ENCODE data around the gene NPLOC4.

DNA sequence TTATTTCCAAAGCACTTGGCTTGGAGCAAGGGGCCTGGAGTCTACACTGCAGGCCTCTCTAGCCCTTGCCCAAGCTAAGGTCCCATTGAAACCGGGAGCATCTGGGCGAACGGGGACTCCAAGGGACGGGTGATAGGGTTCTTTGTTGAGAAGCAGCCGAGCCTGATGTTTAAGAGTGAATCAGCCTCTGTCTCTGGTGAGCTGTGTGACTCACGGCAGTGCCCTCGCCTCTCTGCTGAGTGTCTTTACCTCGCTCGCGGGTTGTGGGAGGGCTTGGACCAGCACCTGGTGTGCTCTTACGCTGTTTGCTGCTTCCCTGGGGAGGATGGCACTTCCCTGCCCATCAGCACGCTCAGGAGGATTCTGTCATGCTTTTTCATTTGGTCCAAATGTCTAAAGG, 48.2 kb upstream of the NPLOC4 start:
- TF ChIP-seq CHD2 (IDR thresholded peaks at IDR 0.05; ENCODE audit: low read length, partially characterized antibody) (no peak), TAF1 (IDR thresholded peaks at IDR 0.05; ENCODE audit: borderline replicate concordance, low read depth, low read length) (peak; percentile 17; the same call in 1 of the 2 replicates), FOXM1 (IDR thresholded peaks at IDR 0.05; ENCODE audit: low read depth) (no peak), SMC3 (IDR thresholded peaks at IDR 0.05; ENCODE audit: low read depth, low read length) (no peak), FOXJ3 (CRISPR knock-in tag; IDR thresholded peaks at IDR 0.05) (no peak), JUND (IDR thresholded peaks at IDR 0.05) (no peak), POLR2AphosphoS5 (IDR thresholded peaks at IDR 0.05; ENCODE audit: low read depth, low read length) (no peak), GATA2 (CRISPR knock-in tag; IDR thresholded peaks at IDR 0.05) (no peak)
- TF ChIP-seq, protein P1, sequence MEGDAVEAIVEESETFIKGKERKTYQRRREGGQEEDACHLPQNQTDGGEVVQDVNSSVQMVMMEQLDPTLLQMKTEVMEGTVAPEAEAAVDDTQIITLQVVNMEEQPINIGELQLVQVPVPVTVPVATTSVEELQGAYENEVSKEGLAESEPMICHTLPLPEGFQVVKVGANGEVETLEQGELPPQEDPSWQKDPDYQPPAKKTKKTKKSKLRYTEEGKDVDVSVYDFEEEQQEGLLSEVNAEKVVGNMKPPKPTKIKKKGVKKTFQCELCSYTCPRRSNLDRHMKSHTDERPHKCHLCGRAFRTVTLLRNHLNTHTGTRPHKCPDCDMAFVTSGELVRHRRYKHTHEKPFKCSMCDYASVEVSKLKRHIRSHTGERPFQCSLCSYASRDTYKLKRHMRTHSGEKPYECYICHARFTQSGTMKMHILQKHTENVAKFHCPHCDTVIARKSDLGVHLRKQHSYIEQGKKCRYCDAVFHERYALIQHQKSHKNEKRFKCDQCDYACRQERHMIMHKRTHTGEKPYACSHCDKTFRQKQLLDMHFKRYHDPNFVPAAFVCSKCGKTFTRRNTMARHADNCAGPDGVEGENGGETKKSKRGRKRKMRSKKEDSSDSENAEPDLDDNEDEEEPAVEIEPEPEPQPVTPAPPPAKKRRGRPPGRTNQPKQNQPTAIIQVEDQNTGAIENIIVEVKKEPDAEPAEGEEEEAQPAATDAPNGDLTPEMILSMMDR (IDR thresholded peaks at IDR 0.05), result no peak
- TF ChIP-seq, protein P2, sequence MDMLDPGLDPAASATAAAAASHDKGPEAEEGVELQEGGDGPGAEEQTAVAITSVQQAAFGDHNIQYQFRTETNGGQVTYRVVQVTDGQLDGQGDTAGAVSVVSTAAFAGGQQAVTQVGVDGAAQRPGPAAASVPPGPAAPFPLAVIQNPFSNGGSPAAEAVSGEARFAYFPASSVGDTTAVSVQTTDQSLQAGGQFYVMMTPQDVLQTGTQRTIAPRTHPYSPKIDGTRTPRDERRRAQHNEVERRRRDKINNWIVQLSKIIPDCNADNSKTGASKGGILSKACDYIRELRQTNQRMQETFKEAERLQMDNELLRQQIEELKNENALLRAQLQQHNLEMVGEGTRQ (IDR thresholded peaks at IDR 0.05; ENCODE audit: borderline replicate concordance, low read depth, low read length), result no peak
- TF ChIP-seq, protein P3, sequence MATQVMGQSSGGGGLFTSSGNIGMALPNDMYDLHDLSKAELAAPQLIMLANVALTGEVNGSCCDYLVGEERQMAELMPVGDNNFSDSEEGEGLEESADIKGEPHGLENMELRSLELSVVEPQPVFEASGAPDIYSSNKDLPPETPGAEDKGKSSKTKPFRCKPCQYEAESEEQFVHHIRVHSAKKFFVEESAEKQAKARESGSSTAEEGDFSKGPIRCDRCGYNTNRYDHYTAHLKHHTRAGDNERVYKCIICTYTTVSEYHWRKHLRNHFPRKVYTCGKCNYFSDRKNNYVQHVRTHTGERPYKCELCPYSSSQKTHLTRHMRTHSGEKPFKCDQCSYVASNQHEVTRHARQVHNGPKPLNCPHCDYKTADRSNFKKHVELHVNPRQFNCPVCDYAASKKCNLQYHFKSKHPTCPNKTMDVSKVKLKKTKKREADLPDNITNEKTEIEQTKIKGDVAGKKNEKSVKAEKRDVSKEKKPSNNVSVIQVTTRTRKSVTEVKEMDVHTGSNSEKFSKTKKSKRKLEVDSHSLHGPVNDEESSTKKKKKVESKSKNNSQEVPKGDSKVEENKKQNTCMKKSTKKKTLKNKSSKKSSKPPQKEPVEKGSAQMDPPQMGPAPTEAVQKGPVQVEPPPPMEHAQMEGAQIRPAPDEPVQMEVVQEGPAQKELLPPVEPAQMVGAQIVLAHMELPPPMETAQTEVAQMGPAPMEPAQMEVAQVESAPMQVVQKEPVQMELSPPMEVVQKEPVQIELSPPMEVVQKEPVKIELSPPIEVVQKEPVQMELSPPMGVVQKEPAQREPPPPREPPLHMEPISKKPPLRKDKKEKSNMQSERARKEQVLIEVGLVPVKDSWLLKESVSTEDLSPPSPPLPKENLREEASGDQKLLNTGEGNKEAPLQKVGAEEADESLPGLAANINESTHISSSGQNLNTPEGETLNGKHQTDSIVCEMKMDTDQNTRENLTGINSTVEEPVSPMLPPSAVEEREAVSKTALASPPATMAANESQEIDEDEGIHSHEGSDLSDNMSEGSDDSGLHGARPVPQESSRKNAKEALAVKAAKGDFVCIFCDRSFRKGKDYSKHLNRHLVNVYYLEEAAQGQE (IDR thresholded peaks at IDR 0.05; ENCODE audit: low read depth, low read length), result no peak
- TF ChIP-seq, protein P4, sequence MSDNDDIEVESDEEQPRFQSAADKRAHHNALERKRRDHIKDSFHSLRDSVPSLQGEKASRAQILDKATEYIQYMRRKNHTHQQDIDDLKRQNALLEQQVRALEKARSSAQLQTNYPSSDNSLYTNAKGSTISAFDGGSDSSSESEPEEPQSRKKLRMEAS (IDR thresholded peaks at IDR 0.05; ENCODE audit: low read depth), result no peak
- TF ChIP-seq, protein P5, sequence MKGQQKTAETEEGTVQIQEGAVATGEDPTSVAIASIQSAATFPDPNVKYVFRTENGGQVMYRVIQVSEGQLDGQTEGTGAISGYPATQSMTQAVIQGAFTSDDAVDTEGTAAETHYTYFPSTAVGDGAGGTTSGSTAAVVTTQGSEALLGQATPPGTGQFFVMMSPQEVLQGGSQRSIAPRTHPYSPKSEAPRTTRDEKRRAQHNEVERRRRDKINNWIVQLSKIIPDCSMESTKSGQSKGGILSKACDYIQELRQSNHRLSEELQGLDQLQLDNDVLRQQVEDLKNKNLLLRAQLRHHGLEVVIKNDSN (IDR thresholded peaks at IDR 0.05; ENCODE audit: borderline replicate concordance, low read depth), result no peak

Data from SK-N-SH (cell line).